Measurements from ENCODE around the gene MSRB1. TPM values are rescaled to one million over a fixed set of nuclear protein-coding genes. Genes with fewer than 3 reads are reported as not detected.

The MSRB1 gene
- total and polyA plus RNA-seq, 9 of the 15 experiments (the other 6 are each of a cell fraction or from before 2014, with no cell fraction given), result 5.4 to 33.7 (median 25.7) TPM

GRCh38 chr16:1991948-1992703 lies 49.1 kb upstream of the MSRB1 start (continued):
- TF ChIP-seq CBX1 (IDR thresholded peaks at IDR 0.05; ENCODE audit: low read depth) (0 out of 2 replicates have a peak, but pooled peaks have one; percentile 50), ZNF134 (CRISPR knock-in tag; conservative IDR thresholded peaks at IDR 0.05) (no peak), TCF15 (CRISPR knock-in tag; IDR thresholded peaks at IDR 0.05) (no peak), CBFA2T2 (conservative IDR thresholded peaks at IDR 0.05) (no peak), NFE2L1 (tag; IDR thresholded peaks at IDR 0.05; ENCODE audit: borderline replicate concordance, low read depth) (no peak), HLTF (IDR thresholded peaks at IDR 0.05) (peak; percentile 44; the same call in 1 of the 2 replicates), PYGO2 (tag; IDR thresholded peaks at IDR 0.05) (no peak), ZNF584 (CRISPR knock-in tag; IDR thresholded peaks at IDR 0.05; ENCODE audit: low read depth) (no peak), ZNF324 (CRISPR knock-in tag; IDR thresholded peaks at IDR 0.05) (no peak), DPF2 (IDR thresholded peaks at IDR 0.05) (no peak), ZNF696 (CRISPR knock-in tag; conservative IDR thresholded peaks at IDR 0.05) (no peak), SOX6 (IDR thresholded peaks at IDR 0.05) (peak; percentile 43), ZFP1 (CRISPR knock-in tag; IDR thresholded peaks at IDR 0.05) (no peak), CUX1 (CRISPR knock-in tag; IDR thresholded peaks at IDR 0.05) (no peak), ZNF354B (CRISPR knock-in tag; IDR thresholded peaks at IDR 0.05) (no peak), ZNF551 (CRISPR knock-in tag; IDR thresholded peaks at IDR 0.05) (no peak), SMAD2 (IDR thresholded peaks at IDR 0.05; ENCODE audit: low read depth, low read length) (no peak), PCBP1 (IDR thresholded peaks at IDR 0.05; ENCODE audit: low read depth, low read length, poor library complexity, severe bottlenecking) (peak; percentile 30), SFPQ (IDR thresholded peaks at IDR 0.05; ENCODE audit: low read depth, low read length) (no peak), MEF2A (IDR thresholded peaks at IDR 0.05; ENCODE audit: control insufficient read depth, low read depth, low read length) (no peak), BCOR (IDR thresholded peaks at IDR 0.05) (no peak; the same call in 1 of the 2 replicates), HDAC3 (IDR thresholded peaks at IDR 0.05; ENCODE audit: borderline replicate concordance, partially characterized antibody) (no peak), PTBP1 (IDR thresholded peaks at IDR 0.05; ENCODE audit: low read depth, low read length) (0 out of 2 replicates have a peak, but pooled peaks have one; percentile 54)
